Heart right ventricle (tissue), 16 donors: ENCODE data around the gene CHSY1. TPM values are rescaled to one million over a fixed set of nuclear protein-coding genes. Genes with fewer than 3 reads are reported as not detected.

Experiments used
- ATAC-seq, 8 donors: fragments of 200-7000 bp; cut with Tn5 transposase; one replicate each; pipeline ENCODE4 v1.9.1; 2020; ENCODE audit warnings: mild to moderate bottlenecking in 8 of 8, moderate library complexity in 8 of 8, moderate number of reproducible peaks in 1 of 8
- DNase-seq, 2 donors: peaks; one replicate each; pipeline ENCODE4 v3.0.0-alpha.2; 2020
- H3K27ac ChIP-seq, 10 donors: fragments of 200-600 bp; sonication (generic) in 2 of 10; one replicate each; pipeline versions ENCODE4 v1.5.0 to v1.8.0; 2020 to 2022; ENCODE audit warnings: mild to moderate bottlenecking in 3 of 10
- H3K27me3 ChIP-seq, 7 donors: fragments of 200-600 bp; one replicate each; pipeline ENCODE4 v1.8.0; 2021 to 2022; ENCODE audit warnings: mild to moderate bottlenecking in 2 of 7
- H3K36me3 ChIP-seq, 9 donors: fragments of 200-600 bp; sonication (generic) in 1 of 9; one replicate each; pipeline versions ENCODE4 v1.5.0 to v1.8.0; 2020 to 2022; ENCODE audit warnings: mild to moderate bottlenecking in 2 of 9
- H3K4me1 ChIP-seq, 9 donors: fragments of 200-600 bp; sonication (generic) in 1 of 9; one replicate each; pipeline versions ENCODE4 v1.5.0 to v1.8.0; 2020 to 2022; ENCODE audit warnings: mild to moderate bottlenecking in 4 of 9
- H3K4me3 ChIP-seq, 10 donors: fragments of 200-600 bp; sonication (generic) in 2 of 10; one replicate each; pipeline versions ENCODE4 v1.5.0 to v1.8.0; 2020 to 2022; ENCODE audit warnings: mild to moderate bottlenecking in 7 of 10, moderate library complexity in 2 of 10
- H3K9me3 ChIP-seq, 11 donors: fragments of 200-600 bp in 10 of 11; sonication (generic) in 2 of 11; one replicate each; pipeline versions ENCODE4 v1.5.0 to v1.8.0; 2013 to 2022; ENCODE audit warnings: mild to moderate bottlenecking in 2 of 11, control low read depth in 1 of 11, moderate library complexity in 1 of 11
- CTCF ChIP-seq, 9 donors: fragments of 200-600 bp; sonication (generic) in 2 of 9; IDR thresholded peaks; one replicate each; pipeline versions ENCODE4 v1.5.0 to v1.8.0; 2021 to 2022; ENCODE audit warnings: antibody characterized with exemption in 9 of 9, mild to moderate bottlenecking in 5 of 9, moderate library complexity in 1 of 9
- WGBS, 2 donors: extraction: QIAGEN DNeasy Blood & Tissue Kit; methylation state at CpG; one replicate each; pipeline ENCODE4 v1.1.7; 2013; ENCODE audit warnings: inconsistent platforms in 1 of 2; 5-methylcytosine and 5-hydroxymethylcytosine counted together
- intact Hi-C, 10 donors: fragments of 100-400 bp; cut with DNase I; formaldehyde crosslinking; loops; one replicate each; pipeline versions ENCODE4 v1.11.1 to v1.14.2; 2022
- polyA plus RNA-seq, 2 donors: library from polyadenylated mRNA; stranded (reverse); fragments of 200-250 nt; gene quantifications; one replicate each; pipeline ENCODE4 v1.2.3, GENCODE V29; 2013
- total RNA-seq, 10 donors: library from RNA; stranded (reverse); fragmentation: NEBNext Ultra II Directional in 3 of 10; extraction: Animal tissue kit (Norgen Biotek cat#: 25700) in 3 of 10; gene quantifications; one replicate each; pipeline versions ENCODE4 v1.2.1 to v1.2.4, GENCODE V29; 2021 to 2023
- donor health status: Arrhythmogenic right ventricular cardiomyopathy.
- donor health status: ischemic (EF 13 %, LVEDD 7.1; RV severe dilation, severe dysfunction).
- donor health status: healthy with polysubstance abuse.
- donor health status: DM: no; HTN: yes; CAD: no.
- donor health status: DM: no; HTN: no; CAD: no.
- donor health status: ischemic (EF 25% LVEDD 6.9; RV normal size, moderate dysfunction).
- donor health status: ischemic (EF 25% LVEDD 5.7; RV mildly dilated, moderate dysfunction).
- donor health status: healthy.
- donor health status: DM: yes; HTN: yes; CAD: no.
- donor health status: Ischemic cardiomyopathy.
- donor health status: ischemic (EF 35%, LVEDD 5.7; RV mildly dilated, moderate dysfunction).
- donor health status: nonischemic (EF 11% LVEDD 7.7; RV severe dilation, severe dysfunction).
- donor health status: DM: yes; HTN: yes; CAD: no.
- donor health status: PGD.
- donor health status: ischemic (EF 29% LVEDD 5.4; RV normal size, mild dysfunction).
- donor health status: nonischemic (EF 23%, LVEDD 6.1; RV moderate dilation, normal function).

Gene CHSY1
- total and polyA plus RNA-seq, 12 donors: 6.9 to 35.1 (median 14.6) TPM

- Histone ChIP-seq H3K4me1 (peaks cover 2 to 38% (median 26%) of the 10 kb centered on the region in 9 donors), H3K9me3 (no peaks in the 10 kb centered on the region), H3K27me3 (no peaks in the 10 kb centered on the region), H3K4me3 (peak within 1 kb of the TSS; percentile 71 to 96 (median 88)), H3K27ac (peak within 1 kb of the TSS; percentile 87 to 95 (median 94)), H3K36me3 (peaks cover 0 to 72% (median 52%) of the 10 kb centered on the region in 9 donors)
- intact Hi-C loops: no loop called here
- peak; percentile 95 to 99 (median 97) for ATAC-seq
- 0 to 1% methylated on average over 87 to 91 of the region's 91 CpGs for WGBS, 2 donors
- DNase-seq: peak; percentile 91 to 94
- TF ChIP-seq CTCF (IDR thresholded peaks at IDR 0.05): no peak
Observed at GRCh38 chr15:101277038-101277822, 25.4 kb upstream of the CHSY1 start, which contains the start of gene SELENOS. Gene SELENOS (minus strand): TSS chr15:101277485. CDS start chr15:101277417, 68 bp downstream.

DNA sequence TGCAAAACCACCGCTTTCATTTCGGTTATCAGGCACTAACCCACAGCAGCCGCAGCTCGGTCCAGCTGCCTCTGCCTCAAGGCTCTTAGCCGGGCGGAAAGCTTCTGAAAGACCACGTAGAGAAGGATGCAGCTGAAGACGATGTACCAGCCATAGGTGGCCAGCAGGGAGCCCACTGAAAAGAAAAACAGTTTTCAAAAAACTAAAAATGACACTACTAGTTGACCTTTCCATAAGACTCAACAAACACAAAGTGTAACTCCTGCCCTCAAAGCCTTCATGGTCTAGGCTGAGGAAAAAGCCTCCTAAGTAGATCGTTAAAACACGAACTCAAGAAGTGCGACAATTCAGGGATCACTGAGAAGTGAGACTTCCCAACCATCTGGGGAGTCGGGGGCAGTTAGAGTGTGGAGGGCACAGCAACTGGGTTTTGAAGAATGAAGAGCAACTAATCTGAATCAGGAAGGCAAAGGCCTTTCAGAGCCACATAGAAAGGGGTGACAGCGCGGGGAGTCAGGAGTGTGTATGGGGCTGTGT, 24.7 kb upstream of the CHSY1 start:
- Histone ChIP-seq H3K36me3 (peaks cover 0 to 72% (median 52%) of the 10 kb centered on the region in 9 donors), H3K4me1 (peaks cover 2 to 38% (median 26%) of the 10 kb centered on the region in 9 donors), H3K9me3 (no peaks in the 10 kb centered on the region), H3K27me3 (no peaks in the 10 kb centered on the region), H3K27ac (peak overlapping the region; percentile 87 to 95 (median 94)), H3K4me3 (peak overlapping the region; percentile 71 to 96 (median 88))
- DNase-seq: no peak
- intact Hi-C loops: no loop called here
- peak in 2 of 8 donors; percentile 2 for ATAC-seq
- peak in 4 of 9 donors; percentile 18 to 39 (median 22) for TF ChIP-seq CTCF (IDR thresholded peaks at IDR 0.05)
- WGBS, 2 donors: 13 to 14% methylated on average over 14 of the region's 14 CpGs

GRCh38 chr15:101275018-101275417, 23.2 kb upstream of the CHSY1 start:
- H3K4me1 ChIP-seq: peaks cover 2 to 38% (median 26%) of the 10 kb centered on the region in 9 donors
- intact Hi-C loops: no loop called here
- DNase-seq: no peak
- H3K27me3 ChIP-seq: no peaks in the 10 kb centered on the region
- H3K27ac ChIP-seq: no peak overlapping the region
- ATAC-seq: no peak
- 89 to 90% methylated on average over 5 of the region's 5 CpGs for WGBS, 2 donors
- H3K4me3 ChIP-seq: no peak overlapping the region
- H3K36me3 ChIP-seq: peaks cover 0 to 72% (median 54%) of the 10 kb centered on the region in 9 donors
- TF ChIP-seq CTCF (IDR thresholded peaks at IDR 0.05): no peak
- no peaks in the 10 kb centered on the region for H3K9me3 ChIP-seq

GRCh38 chr15:101273534-101273933, 21.7 kb upstream of the CHSY1 start:
- ATAC-seq (peak in 3 of 8 donors; percentile 5 to 32 (median 24)), DNase-seq (no peak)
- TF ChIP-seq CTCF (IDR thresholded peaks at IDR 0.05): no peak
- intact Hi-C loops: no loop called here
- H3K4me3 ChIP-seq: no peak overlapping the region
- H3K4me1 ChIP-seq: peaks cover 2 to 38% (median 28%) of the 10 kb centered on the region in 9 donors
- H3K36me3 ChIP-seq: peaks cover 0 to 75% (median 50%) of the 10 kb centered on the region in 9 donors
- H3K27ac ChIP-seq: peak overlapping the region in 6 of 10 donors; percentile 48 to 77 (median 58)
- H3K9me3 ChIP-seq: no peaks in the 10 kb centered on the region
- no peaks in the 10 kb centered on the region for H3K27me3 ChIP-seq
- WGBS, 2 donors: 61 to 80% methylated on average over 5 of the region's 5 CpGs
